ENCODE results near the gene MYO5B.

GRCh38 chr18:49931760-49932159 is 263.2 kb downstream of the MYO5B start:
- TF ChIP-seq CTCF (IDR thresholded peaks at IDR 0.05; ENCODE audit: borderline replicate concordance, extremely low read depth, low read length, poor library complexity, severe bottlenecking) (no peak), EZH2 (IDR thresholded peaks at IDR 0.05; ENCODE audit: borderline replicate concordance, low read depth, low read length, severe bottlenecking) (no peak)

All from DND-41 (cell line).